Left forelimb (tissue), 1 donor: Measurements from ENCODE around the gene DGKQ.

Experiments used
- DNase-seq: peaks from one replicate; pipeline ENCODE4 v3.0.0-alpha.2; 2018; ENCODE audit warnings: low spot score

Gene DGKQ, protein sequence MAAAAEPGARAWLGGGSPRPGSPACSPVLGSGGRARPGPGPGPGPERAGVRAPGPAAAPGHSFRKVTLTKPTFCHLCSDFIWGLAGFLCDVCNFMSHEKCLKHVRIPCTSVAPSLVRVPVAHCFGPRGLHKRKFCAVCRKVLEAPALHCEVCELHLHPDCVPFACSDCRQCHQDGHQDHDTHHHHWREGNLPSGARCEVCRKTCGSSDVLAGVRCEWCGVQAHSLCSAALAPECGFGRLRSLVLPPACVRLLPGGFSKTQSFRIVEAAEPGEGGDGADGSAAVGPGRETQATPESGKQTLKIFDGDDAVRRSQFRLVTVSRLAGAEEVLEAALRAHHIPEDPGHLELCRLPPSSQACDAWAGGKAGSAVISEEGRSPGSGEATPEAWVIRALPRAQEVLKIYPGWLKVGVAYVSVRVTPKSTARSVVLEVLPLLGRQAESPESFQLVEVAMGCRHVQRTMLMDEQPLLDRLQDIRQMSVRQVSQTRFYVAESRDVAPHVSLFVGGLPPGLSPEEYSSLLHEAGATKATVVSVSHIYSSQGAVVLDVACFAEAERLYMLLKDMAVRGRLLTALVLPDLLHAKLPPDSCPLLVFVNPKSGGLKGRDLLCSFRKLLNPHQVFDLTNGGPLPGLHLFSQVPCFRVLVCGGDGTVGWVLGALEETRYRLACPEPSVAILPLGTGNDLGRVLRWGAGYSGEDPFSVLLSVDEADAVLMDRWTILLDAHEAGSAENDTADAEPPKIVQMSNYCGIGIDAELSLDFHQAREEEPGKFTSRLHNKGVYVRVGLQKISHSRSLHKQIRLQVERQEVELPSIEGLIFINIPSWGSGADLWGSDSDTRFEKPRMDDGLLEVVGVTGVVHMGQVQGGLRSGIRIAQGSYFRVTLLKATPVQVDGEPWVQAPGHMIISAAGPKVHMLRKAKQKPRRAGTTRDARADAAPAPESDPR

DNA sequence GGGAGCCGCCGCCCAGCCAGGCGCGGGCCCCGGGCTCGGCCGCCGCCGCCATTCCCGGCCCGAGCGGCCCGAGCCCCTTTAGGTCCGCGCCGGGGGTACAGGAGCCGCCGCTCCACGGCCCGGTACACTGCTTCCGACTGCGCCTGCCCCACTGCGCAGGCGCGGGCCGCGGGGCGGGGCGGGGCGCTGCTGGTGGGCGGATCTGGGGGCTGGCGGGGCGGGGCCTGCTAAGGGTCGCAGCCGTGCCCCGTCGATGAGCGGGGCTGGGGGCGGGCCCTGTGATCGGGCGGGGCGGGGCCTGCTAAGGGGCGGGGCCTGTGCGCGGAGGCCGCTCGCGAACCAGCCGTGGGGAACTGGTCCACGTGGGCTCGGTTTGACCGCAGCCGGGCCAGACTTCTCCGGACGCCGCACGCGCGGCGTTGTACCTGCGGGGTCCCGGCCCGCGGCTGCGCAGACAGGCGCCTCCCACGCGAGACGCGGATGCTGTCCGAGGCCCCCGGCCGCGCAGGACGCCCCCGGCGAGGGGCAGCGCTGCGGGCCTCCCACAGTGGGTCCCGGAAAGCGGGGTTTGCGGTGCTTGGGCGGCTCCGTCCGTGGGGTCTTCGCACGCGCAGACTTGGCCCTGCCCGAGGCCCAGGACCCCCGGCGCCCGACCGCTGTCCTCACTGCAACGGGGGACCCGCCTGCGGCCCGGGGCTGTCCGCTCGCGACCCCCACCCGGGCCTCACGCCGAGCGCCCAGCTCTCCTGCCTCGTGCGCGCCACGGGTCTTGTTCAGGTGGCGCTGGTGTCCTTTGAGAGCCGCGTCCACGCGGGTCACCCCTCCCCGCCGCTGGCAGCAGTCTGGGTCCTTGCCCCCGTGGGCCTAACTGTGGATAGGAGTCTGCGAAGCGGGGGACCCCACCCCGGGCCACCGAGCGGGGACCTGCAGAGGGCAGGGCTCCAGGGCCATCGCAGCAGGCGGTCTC, at the start of gene DGKQ:
Gene DGKQ, minus strand, starts transcription at position 139 of the 967 bp plus-strand sequence. Its CDS starts 87 bp downstream, at position 52.
- peak; percentile 96 for DNase-seq

- DNase-seq: no peak
Measured at GRCh38 chr4:1022739-1023066, 49.3 kb upstream of the DGKQ start.

DNA sequence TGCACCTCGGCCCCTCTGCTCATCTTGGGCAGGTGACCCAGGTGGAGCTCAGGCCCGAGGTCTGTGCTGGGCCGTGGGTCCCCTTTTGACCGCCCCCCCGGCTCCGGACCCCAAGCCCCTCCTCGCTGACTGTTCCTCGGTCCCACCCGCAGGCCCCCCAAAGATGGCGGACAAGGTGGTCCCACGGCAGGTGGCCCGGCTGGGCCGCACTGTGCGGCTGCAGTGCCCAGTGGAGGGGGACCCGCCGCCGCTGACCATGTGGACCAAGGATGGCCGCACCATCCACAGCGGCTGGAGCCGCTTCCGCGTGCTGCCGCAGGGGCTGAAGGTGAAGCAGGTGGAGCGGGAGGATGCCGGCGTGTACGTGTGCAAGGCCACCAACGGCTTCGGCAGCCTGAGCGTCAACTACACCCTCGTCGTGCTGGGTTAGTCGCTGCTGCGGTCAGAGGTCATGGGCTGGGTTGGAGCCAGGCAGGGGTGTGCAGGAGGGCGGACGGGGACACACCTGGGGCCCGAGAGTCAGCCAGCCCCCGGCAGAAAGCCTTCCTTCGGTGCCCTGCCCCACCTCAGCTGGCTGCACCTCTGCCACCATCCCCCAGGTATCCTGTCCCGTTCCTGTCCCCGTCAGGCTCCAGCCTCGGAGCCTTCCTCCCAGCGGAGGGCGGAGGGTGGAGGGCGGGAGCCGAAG, 48.8 kb upstream of the DGKQ start:
- DNase-seq: no peak

GRCh38 chr4:1021386-1022050, 48.1 kb upstream of the DGKQ start:
- no peak for DNase-seq

DNA sequence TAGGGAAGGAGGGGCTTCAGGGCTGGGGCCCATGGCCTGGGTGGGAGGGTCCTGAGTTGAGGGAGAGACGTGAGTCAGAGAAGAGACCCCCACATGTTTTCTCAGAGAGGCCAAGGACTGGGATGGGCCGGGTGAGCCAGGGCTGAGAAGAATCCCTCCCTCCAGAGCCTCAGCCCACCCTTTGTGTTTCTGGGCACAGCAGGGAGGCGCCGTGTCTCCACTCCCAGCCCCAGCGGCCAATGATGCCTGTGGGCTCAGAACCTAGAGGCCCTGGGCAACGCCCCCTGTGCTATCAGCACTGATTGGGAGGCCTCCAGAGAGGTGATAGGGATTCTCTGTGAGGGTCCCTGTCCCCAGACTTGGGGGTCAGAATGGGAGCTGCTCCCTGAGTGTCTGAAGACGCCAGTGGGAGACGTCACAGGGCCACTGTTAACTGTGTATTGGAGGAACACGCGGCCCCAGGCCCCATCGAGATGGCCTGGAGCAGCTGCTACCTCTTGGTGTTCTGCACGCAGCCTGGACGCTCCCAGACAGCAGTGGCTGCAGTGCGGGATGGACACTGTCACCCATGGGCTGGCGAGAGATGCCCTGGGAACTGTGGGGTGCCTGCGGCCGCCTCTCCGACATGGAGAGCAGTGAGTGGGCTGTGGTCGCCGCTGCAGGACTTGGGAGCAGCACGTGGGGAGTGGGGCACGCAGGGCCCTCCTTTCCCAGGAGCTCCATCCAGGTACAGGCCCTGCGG, 46.5 kb upstream of the DGKQ start:
- no peak for DNase-seq

- DNase-seq: no peak
Measured at GRCh38 chr4:1019320-1019719, 46.0 kb upstream of the DGKQ start.

DNA sequence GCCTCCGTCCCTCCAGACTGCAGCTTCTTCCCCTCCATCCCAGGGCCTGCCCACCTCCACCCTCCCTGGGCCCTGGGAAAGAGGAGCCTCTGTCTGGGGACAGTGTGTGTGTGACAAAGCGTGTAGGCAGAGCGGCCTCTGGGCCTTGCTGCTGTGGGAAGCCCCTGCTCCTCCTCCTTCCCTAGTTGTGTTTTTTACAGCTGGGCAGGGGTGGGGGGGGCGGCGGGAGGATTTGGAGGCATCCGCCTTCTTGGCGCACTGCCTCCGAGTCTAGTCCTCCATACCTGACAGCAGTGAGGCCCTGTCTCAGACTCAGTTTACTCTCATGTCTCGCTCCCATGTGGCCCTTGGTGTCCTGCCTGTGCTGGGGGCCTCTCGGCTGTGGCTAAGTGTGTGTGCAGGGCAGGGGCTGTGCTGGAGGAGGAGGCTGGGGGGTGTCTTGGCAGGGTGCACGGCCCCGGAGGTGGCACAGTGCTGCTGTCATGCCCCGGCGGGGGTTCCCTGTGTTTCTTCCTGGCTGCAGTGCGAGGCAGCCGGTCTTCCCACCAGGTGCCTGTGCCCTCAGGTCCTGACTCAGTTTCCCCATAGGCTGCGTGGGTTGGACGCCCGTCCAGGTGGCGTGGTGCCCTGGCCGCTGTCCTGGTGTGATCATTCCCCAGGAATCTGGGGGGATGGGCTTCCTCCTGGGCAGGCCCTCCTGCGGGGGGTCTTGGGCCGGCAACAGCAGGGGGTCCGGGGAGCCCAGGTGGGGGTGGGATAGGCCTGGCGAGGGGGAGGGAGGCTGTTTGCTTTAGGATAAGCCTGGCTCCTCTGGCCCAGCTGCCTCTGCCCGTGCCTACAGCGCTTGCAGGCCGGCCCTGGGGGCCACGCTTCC, 45.0 kb upstream of the DGKQ start:
- no peak for DNase-seq

DNA sequence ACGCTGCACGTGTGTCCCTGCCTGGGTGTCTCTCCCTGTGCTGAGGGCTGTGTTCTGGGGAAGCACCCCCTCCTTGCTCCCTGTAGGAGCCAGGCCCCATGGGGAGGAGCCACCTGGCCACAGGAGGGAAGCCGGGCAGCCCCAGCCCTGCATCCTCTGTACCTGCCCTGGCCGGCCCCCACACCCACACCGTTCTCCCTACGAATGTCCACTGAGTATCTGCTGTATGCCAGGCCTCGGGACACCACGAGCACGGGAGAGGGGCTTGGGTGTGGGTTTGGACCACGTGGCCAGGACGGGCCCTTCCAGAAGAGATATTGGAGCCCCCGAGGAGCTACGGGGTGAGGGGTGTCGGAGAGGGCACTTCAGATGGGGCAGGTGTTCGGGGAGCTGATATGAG, 44.3 kb upstream of the DGKQ start:
- DNase-seq: no peak

DNA sequence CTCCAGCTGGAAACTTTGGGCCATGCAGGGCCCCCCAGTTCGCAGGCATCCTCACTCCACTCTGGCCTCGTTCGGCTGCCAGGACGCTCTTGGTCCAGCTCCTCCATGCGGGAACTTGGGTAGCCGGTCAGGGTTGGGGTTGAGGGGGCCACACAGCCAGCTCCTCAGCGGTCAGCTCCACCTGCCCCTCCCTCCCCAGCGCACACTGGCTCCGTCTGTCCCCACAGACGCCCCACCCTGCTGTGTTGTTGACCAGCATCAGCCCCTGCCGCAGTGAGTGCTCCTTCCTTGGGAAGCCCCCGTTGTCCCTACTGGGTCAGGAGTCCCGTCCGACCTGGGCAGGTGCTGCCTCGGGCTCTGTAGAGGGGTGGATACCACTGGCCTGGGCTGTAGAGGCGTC, 43.8 kb upstream of the DGKQ start:
- no peak for DNase-seq

GRCh38 chr4:1015746-1016145, 42.4 kb upstream of the DGKQ start:
- DNase-seq: no peak

DNA sequence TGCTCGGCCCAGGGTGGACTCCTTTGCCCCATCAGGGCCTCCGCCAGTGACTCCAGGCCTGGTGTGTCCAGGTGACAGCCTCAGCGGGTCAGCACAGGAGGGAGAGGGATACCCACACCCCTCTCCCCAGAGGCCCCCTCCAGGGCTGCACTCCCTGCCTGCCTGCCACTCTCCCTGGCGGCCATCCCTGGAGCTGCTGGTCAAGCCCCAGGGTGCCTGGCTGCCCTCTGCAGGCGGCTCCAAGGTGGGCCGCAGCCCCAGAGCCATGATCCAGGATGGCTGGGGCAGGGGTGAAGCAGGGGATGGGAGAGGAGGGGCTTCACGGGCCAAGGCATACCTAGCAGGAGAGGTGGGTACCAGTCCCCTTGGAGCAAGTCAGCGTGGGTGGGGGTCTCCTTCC, 41.8 kb upstream of the DGKQ start:
- no peak for DNase-seq

DNA sequence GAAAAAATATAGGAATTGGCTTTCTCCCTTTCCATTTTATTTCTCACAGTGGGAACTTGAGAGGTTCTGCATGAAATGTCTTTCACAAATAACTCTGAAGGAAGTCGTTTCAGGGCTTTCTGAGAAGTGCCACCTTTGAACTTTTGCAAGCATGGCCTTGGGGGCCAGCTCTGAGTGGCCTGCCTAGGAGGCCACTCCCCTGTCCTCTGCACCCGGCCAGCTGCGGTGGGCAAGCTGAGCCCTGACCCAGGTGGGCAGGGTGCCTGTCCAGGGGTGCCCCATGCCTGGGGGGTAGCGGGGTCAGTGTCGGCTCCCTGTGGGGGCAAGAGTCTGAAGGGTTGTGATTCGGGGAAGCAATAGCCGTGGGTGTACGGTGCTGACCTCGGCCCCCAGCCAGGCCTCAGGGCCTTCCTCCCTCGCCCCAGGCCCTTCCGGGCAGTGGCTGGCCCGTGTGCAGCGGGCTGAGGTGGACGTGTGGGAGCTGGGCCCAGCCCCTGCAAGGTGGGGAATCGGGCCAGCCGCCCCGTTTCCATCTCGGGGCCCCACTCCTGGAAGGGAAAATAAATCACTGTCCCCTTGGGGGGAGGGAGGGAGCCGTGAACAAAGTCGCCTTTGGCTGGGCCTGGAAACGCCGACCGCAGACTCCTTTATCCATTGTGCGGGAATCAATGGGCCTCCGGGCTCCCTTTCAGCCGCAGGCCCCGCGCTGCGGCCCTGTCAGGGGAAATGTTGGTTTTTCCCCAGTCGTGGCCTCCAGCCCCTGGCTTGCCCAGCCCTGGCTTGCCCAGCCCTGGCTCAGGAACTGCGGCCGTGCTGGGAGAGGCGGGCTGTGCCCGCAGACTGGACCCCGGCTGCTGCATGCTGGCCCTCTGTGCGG, 41.2 kb upstream of the DGKQ start:
- no peak for DNase-seq

GRCh38 chr4:1013225-1014073, 40.1 kb upstream of the DGKQ start:
- DNase-seq: no peak

DNA sequence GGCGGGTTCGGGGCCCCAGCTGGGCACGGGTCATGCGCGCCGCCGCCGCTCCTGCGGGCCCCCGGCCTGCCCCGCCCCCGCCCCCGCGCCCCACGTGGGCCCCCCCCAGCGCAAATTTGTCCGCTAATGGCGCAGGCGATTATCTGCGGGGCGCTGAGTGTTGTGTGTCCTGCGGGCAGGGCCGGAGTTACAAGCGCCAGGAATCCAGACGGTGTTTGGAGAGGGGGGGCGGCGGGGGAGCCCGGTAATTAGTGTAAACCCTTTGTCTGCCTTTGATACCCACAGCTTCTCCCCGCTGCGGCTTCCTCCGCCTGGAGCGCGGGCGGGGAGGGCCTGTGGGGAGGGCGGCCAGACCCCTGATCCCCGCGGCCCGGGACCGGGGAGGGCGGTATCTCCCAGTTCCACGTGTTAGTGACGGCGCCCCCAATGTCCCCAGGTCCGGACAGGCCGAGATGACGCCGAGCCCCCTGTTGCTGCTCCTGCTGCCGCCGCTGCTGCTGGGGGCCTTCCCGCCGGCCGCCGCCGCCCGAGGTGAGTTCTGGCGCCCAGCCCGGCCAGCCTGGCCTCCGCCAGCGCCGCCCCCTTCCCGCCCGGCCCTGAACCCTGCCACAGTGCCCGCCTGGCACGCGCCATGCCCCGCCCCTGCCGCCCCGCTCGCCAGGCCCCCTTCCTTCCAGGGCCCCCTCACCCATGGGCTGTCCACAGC, 38.8 kb upstream of the DGKQ start:
- DNase-seq: no peak

DNA sequence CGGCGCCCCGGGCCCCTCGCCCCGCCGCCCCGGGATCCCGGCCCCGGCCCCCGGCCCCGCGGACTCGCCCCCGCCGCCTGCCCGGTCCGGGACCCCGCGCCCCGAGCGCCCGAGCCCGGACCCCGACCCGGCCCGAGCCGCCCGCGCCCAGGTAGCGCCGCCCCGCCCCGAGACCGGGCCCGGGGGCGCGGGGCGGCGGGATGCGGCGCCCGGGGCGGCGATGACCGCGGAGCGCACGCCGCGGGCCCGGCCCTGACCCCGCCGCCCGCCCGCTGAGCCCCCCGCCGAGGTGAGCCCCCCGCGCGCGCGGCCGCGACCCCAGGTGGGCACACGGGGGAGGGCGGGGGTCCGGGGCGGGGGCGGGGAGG, 38.3 kb upstream of the DGKQ start:
- DNase-seq: no peak

GRCh38 chr4:1011022-1011665, 37.8 kb upstream of the DGKQ start, which contains the start of gene FGFRL1:
Gene FGFRL1, plus strand, starts transcription at chr4:1011626. Its CDS starts 860 bp downstream, at chr4:1012486.
- DNase-seq: peak; percentile 96
